OCI-LY3 (cell line): Measurements from ENCODE around the gene COL11A2.

Experiments
- H2AFZ ChIP-seq: fragments of 200-600, 300-600 bp; shearing (Covaris generic); 2 replicates; pipeline ENCODE4 v1.6.0; 2014; ENCODE audit warnings: antibody characterized with exemption, low read depth, low read length
- H3K27ac ChIP-seq: fragments of 200-600, 300-600 bp; sonication (generic); 2 replicates; pipeline ENCODE4 v1.5.1; 2014; ENCODE audit warnings: mild to moderate bottlenecking, low read length, moderate library complexity, mixed read lengths
- H3K27me3 ChIP-seq: fragments of 200-600, 300-600 bp; sonication (generic); 2 replicates; pipeline ENCODE4 v1.6.1; 2014; ENCODE audit warnings: low read depth, low read length, mixed read lengths
- H3K36me3 ChIP-seq: fragments of 200-600, 300-600 bp; sonication (generic); replicated peaks from 2 replicates; pipeline ENCODE3; 2014; ENCODE audit warnings: low read depth, low read length, mixed read lengths
- H3K4me1 ChIP-seq: fragments of 300-600, 200-600 bp; sonication (generic); 2 replicates; pipeline ENCODE4 v1.6.1; 2014; ENCODE audit warnings: low read length, mixed read lengths
- H3K4me2 ChIP-seq: fragments of 200-600, 300-600 bp; sonication (generic); 2 replicates; pipeline ENCODE4 v1.6.1; 2014; ENCODE audit warnings: low read length, mixed read lengths
- H3K4me3 ChIP-seq: fragments of 300-600, 200-600 bp; sonication (generic); 2 replicates; pipeline ENCODE4 v1.5.1; 2014; ENCODE audit warnings: antibody characterized with exemption, mild to moderate bottlenecking, low read length, moderate library complexity
- H3K79me2 ChIP-seq: fragments of 300-600, 200-600 bp; shearing (Covaris generic); 2 replicates; pipeline ENCODE4 v1.6.1; 2014; ENCODE audit warnings: mild to moderate bottlenecking, low read length, mixed read lengths
- H3K9ac ChIP-seq: fragments of 300-600, 200-600 bp; shearing (Covaris generic); 2 replicates; pipeline ENCODE4 v1.6.0; 2014; ENCODE audit warnings: mild to moderate bottlenecking, low read length, moderate library complexity
- H3K9me3 ChIP-seq: fragments of 200-600, 300-600 bp; shearing (Covaris generic); 2 replicates; pipeline ENCODE4 v1.6.1; 2014; ENCODE audit warnings: low read length, mixed read lengths; ENCODE audit not compliant: insufficient read depth
- H4K20me1 ChIP-seq: fragments of 200-600, 300-600 bp; sonication (generic); 2 replicates; pipeline ENCODE4 v1.6.1; 2016; ENCODE audit warnings: low read length, mixed read lengths; ENCODE audit not compliant: insufficient read depth
- EZH2phosphoT487 ChIP-seq: fragments of 200-600 bp; shearing (Covaris generic); IDR thresholded peaks from 2 replicates; pipeline ENCODE4 v1.6.1; 2018; ENCODE audit warnings: antibody characterized with exemption, mixed run types, low read depth
- TF ChIP-seq, protein P1 (sequence below): fragments of 200-600, 300-600 bp; sonication (generic); IDR thresholded peaks from 2 replicates; pipeline ENCODE4 v1.5.1; 2014; ENCODE audit warnings: antibody characterized with exemption, low read length, low read depth

Gene COL11A2

DNA sequence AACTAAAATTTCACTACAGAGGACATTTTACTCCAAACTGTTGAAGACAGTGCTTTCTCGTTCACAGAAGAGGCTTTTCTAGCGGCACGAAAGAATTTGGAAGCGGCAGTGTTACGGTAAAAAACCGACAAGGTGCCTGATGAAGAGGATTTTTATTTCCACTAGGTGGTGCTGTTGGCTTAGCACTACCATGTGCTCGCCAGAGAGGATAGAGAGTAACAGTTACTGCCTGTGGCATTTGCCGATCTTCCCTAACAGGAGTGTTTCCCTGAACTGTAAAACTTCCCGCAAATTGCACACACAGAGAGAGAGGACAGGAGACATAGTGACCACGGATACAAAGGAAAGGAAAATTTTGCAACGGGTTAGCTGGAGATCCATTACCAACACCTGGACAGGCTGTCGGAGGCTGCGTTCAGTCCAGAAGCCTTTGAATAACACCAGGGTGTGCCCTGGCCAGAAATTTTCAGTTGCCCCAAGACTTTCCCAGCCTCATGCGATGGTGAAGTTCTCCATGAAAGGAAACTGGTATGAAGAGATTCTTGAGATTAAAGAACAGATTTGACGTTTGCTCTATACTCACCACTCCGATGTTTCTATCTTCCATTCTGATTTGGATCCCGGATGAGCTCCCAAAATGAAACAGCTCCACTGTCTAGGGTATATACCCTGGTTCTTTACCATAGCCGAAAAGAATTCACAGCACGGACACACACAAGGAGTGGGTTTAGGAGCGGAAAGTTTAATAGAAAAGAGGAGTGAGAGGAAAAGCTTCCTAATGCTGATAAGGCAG lies 68.3 kb downstream of the COL11A2 start:
- Histone ChIP-seq H3K27ac (no peak overlapping the region), H3K4me1 (no peaks in the 10 kb centered on the region), H3K27me3 (no peaks in the 10 kb centered on the region; the same call in 1 of the 2 replicates), H3K4me3 (no peak overlapping the region), H3K4me2 (no peak overlapping the region), H3K36me3 (no peaks in the 10 kb centered on the region), H3K9me3 (no peaks in the 10 kb centered on the region), H4K20me1 (no peaks in the 10 kb centered on the region), H3K9ac (no peak overlapping the region), H2AFZ (no peak overlapping the region; the same call in 1 of the 2 replicates), H3K79me2 (no peaks in the 10 kb centered on the region)
- TF ChIP-seq EZH2phosphoT487 = no peak
- TF ChIP-seq, protein P1, sequence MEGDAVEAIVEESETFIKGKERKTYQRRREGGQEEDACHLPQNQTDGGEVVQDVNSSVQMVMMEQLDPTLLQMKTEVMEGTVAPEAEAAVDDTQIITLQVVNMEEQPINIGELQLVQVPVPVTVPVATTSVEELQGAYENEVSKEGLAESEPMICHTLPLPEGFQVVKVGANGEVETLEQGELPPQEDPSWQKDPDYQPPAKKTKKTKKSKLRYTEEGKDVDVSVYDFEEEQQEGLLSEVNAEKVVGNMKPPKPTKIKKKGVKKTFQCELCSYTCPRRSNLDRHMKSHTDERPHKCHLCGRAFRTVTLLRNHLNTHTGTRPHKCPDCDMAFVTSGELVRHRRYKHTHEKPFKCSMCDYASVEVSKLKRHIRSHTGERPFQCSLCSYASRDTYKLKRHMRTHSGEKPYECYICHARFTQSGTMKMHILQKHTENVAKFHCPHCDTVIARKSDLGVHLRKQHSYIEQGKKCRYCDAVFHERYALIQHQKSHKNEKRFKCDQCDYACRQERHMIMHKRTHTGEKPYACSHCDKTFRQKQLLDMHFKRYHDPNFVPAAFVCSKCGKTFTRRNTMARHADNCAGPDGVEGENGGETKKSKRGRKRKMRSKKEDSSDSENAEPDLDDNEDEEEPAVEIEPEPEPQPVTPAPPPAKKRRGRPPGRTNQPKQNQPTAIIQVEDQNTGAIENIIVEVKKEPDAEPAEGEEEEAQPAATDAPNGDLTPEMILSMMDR = peak; percentile 67

DNA sequence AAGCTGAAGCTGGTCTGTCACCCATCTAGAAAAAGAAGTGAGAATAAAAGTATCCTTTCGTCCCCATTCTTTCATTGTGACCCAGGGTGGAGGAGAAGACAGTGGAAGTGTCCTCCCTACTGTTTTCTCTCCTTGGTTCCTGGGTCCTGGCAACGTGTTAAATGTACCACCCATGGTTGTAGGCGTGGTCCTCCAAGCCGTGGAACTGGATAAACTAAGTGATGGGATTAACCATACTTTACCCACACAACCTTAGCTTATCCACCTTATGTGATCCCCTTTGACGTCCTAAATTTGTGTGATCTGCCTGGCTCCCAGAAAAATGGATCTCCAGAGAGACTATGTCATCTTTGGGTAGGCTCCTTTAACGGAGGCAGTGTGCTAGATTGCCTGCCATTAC lies 69.1 kb downstream of the COL11A2 start:
- H2AFZ ChIP-seq = no peak overlapping the region
- no peaks in the 10 kb centered on the region for H3K79me2 ChIP-seq
- no peak overlapping the region for H3K27ac ChIP-seq
- no peaks in the 10 kb centered on the region for H4K20me1 ChIP-seq
- no peaks in the 10 kb centered on the region for H3K9me3 ChIP-seq
- TF ChIP-seq, protein P1 = no peak
- no peak for TF ChIP-seq EZH2phosphoT487
- no peaks in the 10 kb centered on the region; the same call in 1 of the 2 replicates for H3K27me3 ChIP-seq
- no peak overlapping the region for H3K4me2 ChIP-seq
- no peak overlapping the region for H3K9ac ChIP-seq
- no peak overlapping the region for H3K4me3 ChIP-seq
- H3K4me1 ChIP-seq = no peaks in the 10 kb centered on the region
- no peaks in the 10 kb centered on the region for H3K36me3 ChIP-seq

DNA sequence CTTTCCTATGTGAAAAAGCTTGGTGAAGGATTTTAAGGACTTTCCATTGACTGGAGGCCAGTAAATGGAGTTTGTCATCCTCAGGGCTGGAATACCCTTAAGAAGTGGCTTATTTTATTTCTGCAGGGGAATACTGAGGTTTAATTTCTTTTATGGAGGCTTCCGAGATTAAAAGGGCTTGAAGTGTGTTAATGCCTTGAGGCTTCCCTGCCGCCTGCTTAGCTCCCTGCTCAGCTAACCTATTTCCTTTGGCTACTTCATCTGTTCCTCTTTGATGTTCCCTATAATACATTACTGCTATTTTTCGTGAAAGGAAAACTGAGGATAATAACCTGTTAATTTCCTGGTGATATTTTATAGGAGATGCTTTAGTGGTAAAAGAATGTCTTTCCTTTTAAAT lies 72.3 kb downstream of the COL11A2 start:
- Histone ChIP-seq H3K27ac (no peak overlapping the region), H3K9me3 (no peaks in the 10 kb centered on the region)

DNA sequence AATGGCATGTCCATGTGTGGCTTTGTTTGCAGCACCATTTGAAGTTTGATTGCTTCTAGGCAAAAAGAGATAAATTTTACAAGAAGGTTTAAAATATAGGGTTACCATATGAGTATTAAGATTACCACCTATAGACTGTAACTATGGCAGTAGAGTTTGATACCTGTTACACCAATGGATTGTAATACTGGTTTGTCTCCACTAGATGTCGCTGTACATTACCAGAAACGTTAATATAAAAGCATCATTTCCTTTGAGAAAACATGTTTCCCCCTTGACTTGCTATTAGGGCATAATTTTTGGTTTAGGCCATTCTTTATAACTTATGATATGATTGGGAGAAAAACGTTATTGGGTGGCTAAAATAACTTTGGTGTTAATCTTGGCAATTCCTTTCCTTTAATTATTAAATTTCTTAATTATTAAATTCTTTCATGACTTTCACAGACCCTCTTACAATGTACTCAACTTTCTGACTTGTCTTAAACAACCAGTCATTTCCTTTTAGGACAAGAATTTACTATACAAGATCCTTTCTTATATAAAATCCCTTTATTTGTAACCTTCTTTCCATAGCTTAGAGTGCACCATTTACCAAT lies 73.6 kb downstream of the COL11A2 start:
- H3K4me3 ChIP-seq = no peak overlapping the region

More for the DNA sequence above, 72.3 kb downstream of the COL11A2 start:
- H2AFZ ChIP-seq = no peak overlapping the region
- TF ChIP-seq EZH2phosphoT487 = no peak
- TF ChIP-seq, protein P1 = no peak
- H3K27me3 ChIP-seq = no peaks in the 10 kb centered on the region
- H3K4me2 ChIP-seq = no peak overlapping the region
- H3K36me3 ChIP-seq = no peaks in the 10 kb centered on the region
- no peaks in the 10 kb centered on the region for H3K79me2 ChIP-seq
- peaks cover 7% of the 10 kb centered on the region for H3K4me1 ChIP-seq
- H3K9ac ChIP-seq = no peak overlapping the region
- no peak overlapping the region for H3K4me3 ChIP-seq
- H4K20me1 ChIP-seq = no peaks in the 10 kb centered on the region

More for the DNA sequence above, 73.6 kb downstream of the COL11A2 start:
- Histone ChIP-seq H3K27me3 (0 out of 2 replicates have a peak, but pooled peaks cover under 1% of the 10 kb centered on the region), H3K27ac (no peak overlapping the region), H3K4me1 (peaks cover 20% of the 10 kb centered on the region), H2AFZ (no peak overlapping the region), H4K20me1 (no peaks in the 10 kb centered on the region), H3K9ac (no peak overlapping the region), H3K79me2 (no peaks in the 10 kb centered on the region), H3K4me2 (no peak overlapping the region), H3K9me3 (no peaks in the 10 kb centered on the region), H3K36me3 (no peaks in the 10 kb centered on the region)
- TF ChIP-seq EZH2phosphoT487 = no peak
- TF ChIP-seq, protein P1 = peak; percentile 60
